SK-N-SH (cell line): ENCODE results near the gene KLHL33. TPM values are rescaled to one million over a fixed set of nuclear protein-coding genes. Genes with fewer than 3 reads are reported as not detected.

Experiments
- CTCF ChIA-PET: fragments of 300-600, 350-600 bp; formaldehyde crosslinking; extraction: SDS; loops from one replicate; lab custom pipeline; 2021; lab: Yijun Ruan, JAX
- POLR2A ChIA-PET: fragments of 350-600 bp; sonication (Branson Sonifier 250); formaldehyde crosslinking; extraction: SDS; loops from one replicate; lab custom pipeline; 2020; ENCODE audit warnings: antibody characterized with exemption, inconsistent platforms; lab: Yijun Ruan, JAX
- DNase-seq: peaks from one replicate; pipeline ENCODE4 v3.0.0; 2012
- H2AFZ ChIP-seq: fragments of 200-600 bp; sonication (generic); 2 replicates; pipeline ENCODE4 v1.8.1; 2016; ENCODE audit warnings: antibody characterized with exemption, mild to moderate bottlenecking, low read depth
- H3F3A ChIP-seq: fragments of 200-600 bp; sonication (generic); replicated peaks from 2 replicates; pipeline ENCODE3; 2016; ENCODE audit warnings: antibody characterized with exemption, mild to moderate bottlenecking; ENCODE audit not compliant: insufficient read depth
- H3K27ac ChIP-seq, 2 experiments: fragments of 200-500 bp in 1 of 2; fragments of 200-600 bp in 1 of 2; sonication (Bioruptor generic) in 1 of 2; sonication (generic), shearing (Covaris generic) in 1 of 2; 2 replicates each; pipeline versions ENCODE4 v1.5.1 to v1.6.1; 2014 to 2016; ENCODE audit warnings: low read depth in 2 of 2, inconsistent platforms in 1 of 2, low read length in 1 of 2, mild to moderate bottlenecking in 1 of 2, mixed read lengths in 1 of 2
- H3K27me3 ChIP-seq: fragments of 200-600 bp; sonication (generic), shearing (Covaris generic); 2 replicates; pipeline ENCODE4 v1.6.1; 2016; ENCODE audit warnings: mixed run types; ENCODE audit not compliant: insufficient read depth
- H3K36me3 ChIP-seq, 2 experiments: fragments of 200-500 bp in 1 of 2; fragments of 200-600 bp in 1 of 2; sonication (Bioruptor generic) in 1 of 2; sonication (generic) in 1 of 2; replicated peaks in 1 of 2; 2 replicates each; pipeline versions ENCODE3 to v1.5.1; 2014 to 2016; ENCODE audit warnings: low read length in 1 of 2, mild to moderate bottlenecking in 1 of 2; ENCODE audit not compliant: insufficient read depth in 2 of 2, control insufficient read depth in 1 of 2
- H3K4me1 ChIP-seq, 2 experiments: fragments of 200-500 bp in 1 of 2; fragments of 200-600 bp in 1 of 2; sonication (Bioruptor generic) in 1 of 2; sonication (generic), shearing (Covaris generic) in 1 of 2; 2 replicates each; pipeline versions ENCODE4 v1.5.1 to v1.6.1; 2014 to 2016; ENCODE audit warnings: low read depth in 1 of 2, low read length in 1 of 2, mixed run types in 1 of 2; ENCODE audit not compliant: insufficient read depth in 2 of 2, control insufficient read depth in 1 of 2
- H3K4me2 ChIP-seq: fragments of 200-600 bp; sonication (generic), shearing (Covaris generic); 2 replicates; pipeline ENCODE4 v1.6.1; 2017; ENCODE audit warnings: mixed run types
- H3K4me3 ChIP-seq, 2 experiments: fragments of 200-500 bp in 1 of 2; fragments of 200-600 bp in 1 of 2; sonication (Bioruptor generic) in 1 of 2; sonication (generic), shearing (Covaris generic) in 1 of 2; 2 replicates each; pipeline versions ENCODE4 v1.5.1 to v1.8.1; 2014 to 2016; ENCODE audit warnings: low read depth in 2 of 2, inconsistent platforms in 1 of 2, low read length in 1 of 2, mild to moderate bottlenecking in 1 of 2, mixed read lengths in 1 of 2, moderate library complexity in 1 of 2
- H3K79me2 ChIP-seq: fragments of 200-600 bp; sonication (generic); 2 replicates; pipeline ENCODE4 v1.8.1; 2017; ENCODE audit warnings: mild to moderate bottlenecking; ENCODE audit not compliant: insufficient read depth
- H3K9ac ChIP-seq: fragments of 200-600 bp; sonication (generic); 2 replicates; pipeline ENCODE4 v1.6.1; 2017; ENCODE audit warnings: mixed run types
- H3K9me2 ChIP-seq: fragments of 200-600 bp; sonication (generic); 2 replicates; pipeline ENCODE4 v1.6.1; 2017; ENCODE audit warnings: mixed run types
- H3K9me3 ChIP-seq: fragments of 200-600 bp; sonication (generic); 2 replicates; pipeline ENCODE4 v1.6.1; 2017; ENCODE audit warnings: mixed run types, mild to moderate bottlenecking, moderate library complexity
- H4K20me1 ChIP-seq: fragments of 200-600 bp; sonication (generic); 2 replicates; pipeline ENCODE4 v1.6.1; 2017; ENCODE audit warnings: mild to moderate bottlenecking, mixed run types; ENCODE audit not compliant: insufficient read depth
- CHD2 ChIP-seq: fragments of 150-350 bp; IDR thresholded peaks from 2 replicates; pipeline ENCODE4 v1.6.1; 2018; ENCODE audit warnings: low read length; ENCODE audit not compliant: partially characterized antibody
- ELF1 ChIP-seq: IDR thresholded peaks from 2 replicates; pipeline ENCODE4 v1.4.0; 2012
- EP300 ChIP-seq, 2 experiments: IDR thresholded peaks; 2 replicates each; pipeline versions ENCODE4 v1.4.0 to v1.6.1; 2012; ENCODE audit warnings: borderline replicate concordance in 1 of 2, low read depth in 1 of 2, low read length in 1 of 2
- EZH2phosphoT487 ChIP-seq: fragments of 200-600 bp; sonication (generic); IDR thresholded peaks from 2 replicates; pipeline ENCODE4 v1.6.1; 2017; ENCODE audit warnings: low read depth, mixed run types, mild to moderate bottlenecking, antibody characterized with exemption, moderate library complexity, borderline replicate concordance
- FOXM1 ChIP-seq: IDR thresholded peaks from 2 replicates; pipeline ENCODE4 v1.4.0; 2012; ENCODE audit warnings: low read depth, mild to moderate bottlenecking
- GABPA ChIP-seq: IDR thresholded peaks from 2 replicates; pipeline ENCODE4 v1.4.0; 2012; ENCODE audit warnings: low read depth, mild to moderate bottlenecking
- GATA2 ChIP-seq: sonication (generic); formaldehyde crosslinking; IDR thresholded peaks from 2 replicates; pipeline ENCODE4 v1.5.0; 2020; ENCODE audit warnings: mild to moderate bottlenecking, missing genetic modification reagents
- MEF2A ChIP-seq: IDR thresholded peaks from 2 replicates; pipeline ENCODE4 v1.4.0; 2012; ENCODE audit warnings: low read depth, borderline replicate concordance
- NFIC ChIP-seq: IDR thresholded peaks from 2 replicates; pipeline ENCODE4 v1.4.0; 2012; ENCODE audit warnings: borderline replicate concordance
- POLR2AphosphoS5 ChIP-seq: IDR thresholded peaks from 2 replicates; pipeline ENCODE4 v1.6.1; 2012; ENCODE audit warnings: low read depth, low read length
- RAD21 ChIP-seq: IDR thresholded peaks from 2 replicates; pipeline ENCODE4 v1.6.1; 2012; ENCODE audit warnings: mild to moderate bottlenecking, low read length
- SIN3A ChIP-seq: IDR thresholded peaks from 2 replicates; pipeline ENCODE4 v1.6.1; 2012; ENCODE audit warnings: low read depth, mild to moderate bottlenecking, low read length, moderate library complexity, borderline replicate concordance
- SMC3 ChIP-seq: IDR thresholded peaks from 2 replicates; pipeline ENCODE4 v1.6.1; 2012; ENCODE audit warnings: low read depth, low read length, improper control_type of control experiment
- TEAD4 ChIP-seq: IDR thresholded peaks from 2 replicates; pipeline ENCODE4 v1.4.0; 2012; ENCODE audit warnings: mild to moderate bottlenecking, borderline replicate concordance; ENCODE audit not compliant: insufficient read depth
- WGBS: methylation state at CpG from one replicate; pipeline ENCODE4 v1.1.6; 2017; ENCODE audit warnings: low lambda C conversion rate; 5-methylcytosine and 5-hydroxymethylcytosine counted together
- polyA plus RNA-seq, 3 experiments: library from polyadenylated mRNA; depleted of rRNA; stranded (reverse); fragments of >200 nt; gene quantifications; 2 replicates each; pipeline ENCODE4 v1.2.3, GENCODE V29; 2012
- TF ChIP-seq, protein P1 (sequence below): fragments of 200-600 bp; sonication (generic); IDR thresholded peaks from 2 replicates; pipeline ENCODE4 v1.6.1; 2017; ENCODE audit warnings: antibody characterized with exemption, mild to moderate bottlenecking, moderate library complexity
- TF ChIP-seq, protein P2 (sequence below): IDR thresholded peaks from 2 replicates; pipeline ENCODE4 v1.4.0; 2012; ENCODE audit warnings: low read depth, borderline replicate concordance
- TF ChIP-seq, protein P3 (sequence below): IDR thresholded peaks from 2 replicates; pipeline ENCODE4 v1.4.0; 2012; ENCODE audit warnings: low read depth
- TF ChIP-seq, protein P4 (sequence below): IDR thresholded peaks from 2 replicates; pipeline ENCODE4 v1.6.1; 2012; ENCODE audit warnings: mild to moderate bottlenecking, low read depth, low read length, moderate library complexity
- TF ChIP-seq, protein P5 (sequence below): fragments of 150-350 bp; IDR thresholded peaks from 2 replicates; pipeline ENCODE4 v1.6.1; 2016; ENCODE audit warnings: mild to moderate bottlenecking, low read depth, low read length
- TF ChIP-seq, protein P6 (sequence below): fragments of 150-350 bp; IDR thresholded peaks from 2 replicates; pipeline ENCODE4 v1.6.1; 2017; ENCODE audit warnings: antibody characterized with exemption, low read length, low read depth, borderline replicate concordance

The KLHL33 gene
- polyA plus RNA-seq, 1 of the 3 experiments (the other 2 are of a cell fraction) = not detected

DNA sequence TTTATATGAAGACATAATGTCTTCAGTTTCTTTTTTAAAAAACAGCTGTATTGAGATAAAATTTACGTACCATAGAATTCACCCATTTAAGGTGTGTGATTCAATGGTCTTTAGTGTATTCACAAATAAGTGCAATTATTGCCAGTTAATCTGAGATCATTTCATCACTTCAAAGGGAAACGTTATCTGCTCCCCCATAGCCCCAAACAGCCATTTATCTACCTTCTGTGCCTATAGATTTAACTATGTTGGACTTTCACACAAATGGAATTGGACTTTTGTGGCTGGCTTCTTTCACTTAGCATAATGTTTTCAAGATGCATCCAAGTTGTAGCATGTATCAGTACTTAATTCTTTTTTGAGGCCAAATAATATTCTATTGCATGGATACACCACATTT, 42.9 kb upstream of the KLHL33 start:
- Histone ChIP-seq H3K9me3 (no peaks in the 10 kb centered on the region), H2AFZ (no peak overlapping the region), H3K4me1 (peaks cover 8 to 17% of the 10 kb centered on the region in 2 experiments; a peak in 3 of 4 replicates), H3K9ac (no peak overlapping the region), H3K79me2 (no peaks in the 10 kb centered on the region), H3K4me2 (no peak overlapping the region), H3K9me2 (no peaks in the 10 kb centered on the region), H3F3A (no peaks in the 10 kb centered on the region), H3K36me3 (peaks cover 5 to 19% of the 10 kb centered on the region in 2 experiments), H3K4me3 (no peak overlapping the region), H3K27ac (no peak overlapping the region), H3K27me3 (no peaks in the 10 kb centered on the region), H4K20me1 (no peaks in the 10 kb centered on the region)
- 87% methylated on average over 2 of the region's 2 CpGs for WGBS
- TF ChIP-seq, protein P1, sequence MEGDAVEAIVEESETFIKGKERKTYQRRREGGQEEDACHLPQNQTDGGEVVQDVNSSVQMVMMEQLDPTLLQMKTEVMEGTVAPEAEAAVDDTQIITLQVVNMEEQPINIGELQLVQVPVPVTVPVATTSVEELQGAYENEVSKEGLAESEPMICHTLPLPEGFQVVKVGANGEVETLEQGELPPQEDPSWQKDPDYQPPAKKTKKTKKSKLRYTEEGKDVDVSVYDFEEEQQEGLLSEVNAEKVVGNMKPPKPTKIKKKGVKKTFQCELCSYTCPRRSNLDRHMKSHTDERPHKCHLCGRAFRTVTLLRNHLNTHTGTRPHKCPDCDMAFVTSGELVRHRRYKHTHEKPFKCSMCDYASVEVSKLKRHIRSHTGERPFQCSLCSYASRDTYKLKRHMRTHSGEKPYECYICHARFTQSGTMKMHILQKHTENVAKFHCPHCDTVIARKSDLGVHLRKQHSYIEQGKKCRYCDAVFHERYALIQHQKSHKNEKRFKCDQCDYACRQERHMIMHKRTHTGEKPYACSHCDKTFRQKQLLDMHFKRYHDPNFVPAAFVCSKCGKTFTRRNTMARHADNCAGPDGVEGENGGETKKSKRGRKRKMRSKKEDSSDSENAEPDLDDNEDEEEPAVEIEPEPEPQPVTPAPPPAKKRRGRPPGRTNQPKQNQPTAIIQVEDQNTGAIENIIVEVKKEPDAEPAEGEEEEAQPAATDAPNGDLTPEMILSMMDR = no peak
- TF ChIP-seq FOXM1 = no peak
- no peak for TF ChIP-seq TEAD4
- TF ChIP-seq GABPA = no peak
- TF ChIP-seq ELF1 = no peak
- TF ChIP-seq EP300 (IDR thresholded peaks at IDR 0.05; ENCODE audit: borderline replicate concordance in 1 of 2, low read depth in 1 of 2, low read length in 1 of 2) = no peak
- TF ChIP-seq CHD2 = no peak
- TF ChIP-seq SIN3A = no peak
- no peak for TF ChIP-seq MEF2A
- TF ChIP-seq, protein P2, sequence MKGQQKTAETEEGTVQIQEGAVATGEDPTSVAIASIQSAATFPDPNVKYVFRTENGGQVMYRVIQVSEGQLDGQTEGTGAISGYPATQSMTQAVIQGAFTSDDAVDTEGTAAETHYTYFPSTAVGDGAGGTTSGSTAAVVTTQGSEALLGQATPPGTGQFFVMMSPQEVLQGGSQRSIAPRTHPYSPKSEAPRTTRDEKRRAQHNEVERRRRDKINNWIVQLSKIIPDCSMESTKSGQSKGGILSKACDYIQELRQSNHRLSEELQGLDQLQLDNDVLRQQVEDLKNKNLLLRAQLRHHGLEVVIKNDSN = no peak
- TF ChIP-seq NFIC = no peak
- TF ChIP-seq, protein P3, sequence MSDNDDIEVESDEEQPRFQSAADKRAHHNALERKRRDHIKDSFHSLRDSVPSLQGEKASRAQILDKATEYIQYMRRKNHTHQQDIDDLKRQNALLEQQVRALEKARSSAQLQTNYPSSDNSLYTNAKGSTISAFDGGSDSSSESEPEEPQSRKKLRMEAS = no peak
- TF ChIP-seq, protein P4, sequence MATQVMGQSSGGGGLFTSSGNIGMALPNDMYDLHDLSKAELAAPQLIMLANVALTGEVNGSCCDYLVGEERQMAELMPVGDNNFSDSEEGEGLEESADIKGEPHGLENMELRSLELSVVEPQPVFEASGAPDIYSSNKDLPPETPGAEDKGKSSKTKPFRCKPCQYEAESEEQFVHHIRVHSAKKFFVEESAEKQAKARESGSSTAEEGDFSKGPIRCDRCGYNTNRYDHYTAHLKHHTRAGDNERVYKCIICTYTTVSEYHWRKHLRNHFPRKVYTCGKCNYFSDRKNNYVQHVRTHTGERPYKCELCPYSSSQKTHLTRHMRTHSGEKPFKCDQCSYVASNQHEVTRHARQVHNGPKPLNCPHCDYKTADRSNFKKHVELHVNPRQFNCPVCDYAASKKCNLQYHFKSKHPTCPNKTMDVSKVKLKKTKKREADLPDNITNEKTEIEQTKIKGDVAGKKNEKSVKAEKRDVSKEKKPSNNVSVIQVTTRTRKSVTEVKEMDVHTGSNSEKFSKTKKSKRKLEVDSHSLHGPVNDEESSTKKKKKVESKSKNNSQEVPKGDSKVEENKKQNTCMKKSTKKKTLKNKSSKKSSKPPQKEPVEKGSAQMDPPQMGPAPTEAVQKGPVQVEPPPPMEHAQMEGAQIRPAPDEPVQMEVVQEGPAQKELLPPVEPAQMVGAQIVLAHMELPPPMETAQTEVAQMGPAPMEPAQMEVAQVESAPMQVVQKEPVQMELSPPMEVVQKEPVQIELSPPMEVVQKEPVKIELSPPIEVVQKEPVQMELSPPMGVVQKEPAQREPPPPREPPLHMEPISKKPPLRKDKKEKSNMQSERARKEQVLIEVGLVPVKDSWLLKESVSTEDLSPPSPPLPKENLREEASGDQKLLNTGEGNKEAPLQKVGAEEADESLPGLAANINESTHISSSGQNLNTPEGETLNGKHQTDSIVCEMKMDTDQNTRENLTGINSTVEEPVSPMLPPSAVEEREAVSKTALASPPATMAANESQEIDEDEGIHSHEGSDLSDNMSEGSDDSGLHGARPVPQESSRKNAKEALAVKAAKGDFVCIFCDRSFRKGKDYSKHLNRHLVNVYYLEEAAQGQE = no peak
- no peak for TF ChIP-seq POLR2AphosphoS5
- TF ChIP-seq EZH2phosphoT487 = no peak
- no peak for TF ChIP-seq GATA2
- TF ChIP-seq, protein P5, sequence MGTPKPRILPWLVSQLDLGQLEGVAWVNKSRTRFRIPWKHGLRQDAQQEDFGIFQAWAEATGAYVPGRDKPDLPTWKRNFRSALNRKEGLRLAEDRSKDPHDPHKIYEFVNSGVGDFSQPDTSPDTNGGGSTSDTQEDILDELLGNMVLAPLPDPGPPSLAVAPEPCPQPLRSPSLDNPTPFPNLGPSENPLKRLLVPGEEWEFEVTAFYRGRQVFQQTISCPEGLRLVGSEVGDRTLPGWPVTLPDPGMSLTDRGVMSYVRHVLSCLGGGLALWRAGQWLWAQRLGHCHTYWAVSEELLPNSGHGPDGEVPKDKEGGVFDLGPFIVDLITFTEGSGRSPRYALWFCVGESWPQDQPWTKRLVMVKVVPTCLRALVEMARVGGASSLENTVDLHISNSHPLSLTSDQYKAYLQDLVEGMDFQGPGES = no peak
- no peak for TF ChIP-seq SMC3
- TF ChIP-seq, protein P6, sequence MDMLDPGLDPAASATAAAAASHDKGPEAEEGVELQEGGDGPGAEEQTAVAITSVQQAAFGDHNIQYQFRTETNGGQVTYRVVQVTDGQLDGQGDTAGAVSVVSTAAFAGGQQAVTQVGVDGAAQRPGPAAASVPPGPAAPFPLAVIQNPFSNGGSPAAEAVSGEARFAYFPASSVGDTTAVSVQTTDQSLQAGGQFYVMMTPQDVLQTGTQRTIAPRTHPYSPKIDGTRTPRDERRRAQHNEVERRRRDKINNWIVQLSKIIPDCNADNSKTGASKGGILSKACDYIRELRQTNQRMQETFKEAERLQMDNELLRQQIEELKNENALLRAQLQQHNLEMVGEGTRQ = no peak
- TF ChIP-seq RAD21 = no peak
- ChIA-PET CTCF (no interaction called here), POLR2A (no interaction called here)
- DNase-seq = no peak
